ENCODE measurements around the gene ZC3H4.

ZC3H4 gene

GRCh38 chr19:47098608-47099007 is 15.0 kb downstream of the ZC3H4 start:
- H3K27ac ChIP-seq, result peak overlapping the region; percentile 86
- TF ChIP-seq ZFX (IDR thresholded peaks at IDR 0.05; ENCODE audit: borderline replicate concordance) (no peak), CTCF (IDR thresholded peaks at IDR 0.05) (no peak)

DNA sequence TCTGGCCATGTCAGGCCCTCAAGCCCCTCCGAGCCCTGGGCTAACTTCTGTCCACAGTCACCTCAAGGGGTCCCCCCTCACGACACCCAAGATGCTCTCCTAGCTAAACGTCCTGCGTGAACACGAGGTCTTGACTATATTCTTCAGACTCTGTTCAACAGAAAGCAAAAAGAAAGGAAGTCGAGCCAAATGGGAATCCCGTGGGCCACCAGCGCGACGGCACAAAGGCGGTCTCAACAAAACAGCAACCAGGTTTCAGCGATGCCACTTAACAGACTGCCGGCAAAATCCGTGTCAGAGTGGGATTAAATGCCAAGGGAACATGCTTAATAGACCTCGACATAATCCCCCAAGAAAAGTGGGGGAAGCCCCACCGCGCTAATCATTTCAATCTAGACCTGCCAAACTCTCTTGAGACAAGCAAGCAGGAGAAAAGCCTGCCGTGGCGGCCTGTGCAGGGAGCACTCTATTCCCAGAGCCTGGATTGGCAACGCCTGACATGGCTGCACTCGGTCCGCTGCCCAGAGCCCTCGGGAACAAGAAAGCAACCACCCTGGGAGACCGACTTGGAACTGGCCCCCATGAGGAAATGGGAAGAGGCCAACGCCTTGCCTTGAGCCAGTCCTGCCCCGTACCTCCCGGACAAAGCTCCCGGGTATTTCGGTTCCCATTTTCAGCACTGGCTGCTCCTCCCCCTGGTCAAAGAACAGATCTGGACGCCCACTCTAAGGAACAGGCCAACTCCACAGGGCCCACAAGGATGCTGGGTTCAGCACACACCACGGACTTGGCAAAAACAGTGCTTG is 16.0 kb downstream of the ZC3H4 start:
- TF ChIP-seq CTCF (IDR thresholded peaks at IDR 0.05) (no peak), ZFX (IDR thresholded peaks at IDR 0.05; ENCODE audit: borderline replicate concordance) (no peak)
- peak overlapping the region; percentile 86 for H3K27ac ChIP-seq

DNA sequence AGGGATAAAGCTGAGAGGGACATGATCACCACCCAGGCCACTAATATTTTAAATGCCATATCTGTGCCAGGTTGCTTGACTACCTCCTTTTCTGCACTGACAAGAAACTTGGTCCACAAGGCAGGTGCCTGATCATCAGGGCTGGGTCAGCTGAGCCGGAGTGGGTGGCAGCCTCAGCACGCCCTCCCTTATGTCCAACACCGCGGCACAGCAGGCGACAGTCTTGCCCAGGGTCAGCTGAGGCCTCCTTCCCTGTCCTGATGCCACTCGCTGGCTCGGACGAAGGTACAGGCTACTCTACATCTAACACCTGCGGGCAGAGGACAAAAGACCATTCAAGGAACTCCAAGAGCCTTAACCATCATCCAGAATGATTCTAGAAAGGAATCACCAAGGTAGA is 16.9 kb downstream of the ZC3H4 start:
- TF ChIP-seq CTCF (IDR thresholded peaks at IDR 0.05) (no peak), ZFX (IDR thresholded peaks at IDR 0.05; ENCODE audit: borderline replicate concordance) (no peak)
- H3K27ac ChIP-seq, result peak overlapping the region; percentile 86

DNA sequence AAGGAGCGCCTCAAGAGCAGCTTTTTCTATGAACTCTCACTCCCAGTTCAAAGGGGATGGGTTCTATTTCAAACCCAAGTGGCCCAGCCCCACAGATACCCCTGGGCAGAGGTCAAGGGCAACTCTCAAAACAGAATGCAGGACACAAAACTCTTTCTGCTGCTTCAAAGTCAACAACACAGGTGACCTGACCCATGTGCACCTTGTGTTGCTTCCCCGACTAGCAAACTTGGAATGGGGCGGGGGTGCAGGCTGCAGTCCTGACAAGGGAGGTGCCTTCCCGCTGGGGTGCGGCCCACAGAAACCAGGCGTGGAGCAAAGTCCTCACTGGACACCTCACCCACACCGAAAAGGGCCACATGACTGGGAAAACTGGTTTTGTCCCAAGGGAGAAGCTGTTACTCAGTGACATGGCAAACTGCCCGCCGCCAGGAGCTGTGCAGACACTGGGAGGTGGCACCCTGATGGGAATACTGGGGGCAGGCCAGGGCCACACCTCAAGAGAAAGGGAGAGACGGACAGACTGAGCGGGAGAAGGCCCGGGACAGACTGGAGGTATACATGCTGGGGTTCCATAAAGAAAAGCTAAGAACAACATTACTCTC is 17.4 kb downstream of the ZC3H4 start:
- peak overlapping the region; percentile 86 for H3K27ac ChIP-seq
- TF ChIP-seq CTCF (IDR thresholded peaks at IDR 0.05), result no peak
- no peak for TF ChIP-seq ZFX (IDR thresholded peaks at IDR 0.05; ENCODE audit: borderline replicate concordance)

DNA sequence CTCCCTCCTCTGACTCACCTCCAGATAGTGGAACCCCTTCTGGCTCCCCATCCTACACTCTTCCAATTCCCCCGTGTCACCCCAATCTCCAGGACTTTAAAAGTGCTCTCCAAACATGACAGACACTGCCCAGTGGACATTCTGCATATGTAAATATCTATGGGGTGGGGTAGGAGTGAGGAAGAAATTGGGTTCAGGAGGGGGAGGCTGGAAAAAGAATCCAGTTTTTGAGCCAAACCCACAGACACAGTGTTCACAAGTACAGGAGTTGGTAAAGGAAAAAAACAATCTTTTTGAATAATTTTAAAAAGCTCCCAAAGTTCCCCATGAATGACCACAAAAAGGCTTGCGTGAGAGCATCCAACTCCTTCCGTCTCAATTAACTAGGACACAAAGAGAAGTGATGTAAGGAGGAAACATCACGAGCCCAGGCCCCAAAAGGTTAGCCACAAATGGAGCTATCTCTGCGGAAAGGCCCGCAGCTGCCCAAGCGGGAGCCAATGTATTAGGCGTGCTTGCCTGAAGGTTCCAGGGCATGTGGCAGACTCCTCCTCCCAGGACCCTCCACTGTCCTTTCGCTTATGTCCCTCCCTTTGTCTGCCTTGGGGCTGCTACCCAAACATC is 18.0 kb downstream of the ZC3H4 start:
- H3K27ac ChIP-seq, result peak overlapping the region; percentile 86
- no peak for TF ChIP-seq ZFX (IDR thresholded peaks at IDR 0.05; ENCODE audit: borderline replicate concordance)
- no peak for TF ChIP-seq CTCF (IDR thresholded peaks at IDR 0.05)

DNA sequence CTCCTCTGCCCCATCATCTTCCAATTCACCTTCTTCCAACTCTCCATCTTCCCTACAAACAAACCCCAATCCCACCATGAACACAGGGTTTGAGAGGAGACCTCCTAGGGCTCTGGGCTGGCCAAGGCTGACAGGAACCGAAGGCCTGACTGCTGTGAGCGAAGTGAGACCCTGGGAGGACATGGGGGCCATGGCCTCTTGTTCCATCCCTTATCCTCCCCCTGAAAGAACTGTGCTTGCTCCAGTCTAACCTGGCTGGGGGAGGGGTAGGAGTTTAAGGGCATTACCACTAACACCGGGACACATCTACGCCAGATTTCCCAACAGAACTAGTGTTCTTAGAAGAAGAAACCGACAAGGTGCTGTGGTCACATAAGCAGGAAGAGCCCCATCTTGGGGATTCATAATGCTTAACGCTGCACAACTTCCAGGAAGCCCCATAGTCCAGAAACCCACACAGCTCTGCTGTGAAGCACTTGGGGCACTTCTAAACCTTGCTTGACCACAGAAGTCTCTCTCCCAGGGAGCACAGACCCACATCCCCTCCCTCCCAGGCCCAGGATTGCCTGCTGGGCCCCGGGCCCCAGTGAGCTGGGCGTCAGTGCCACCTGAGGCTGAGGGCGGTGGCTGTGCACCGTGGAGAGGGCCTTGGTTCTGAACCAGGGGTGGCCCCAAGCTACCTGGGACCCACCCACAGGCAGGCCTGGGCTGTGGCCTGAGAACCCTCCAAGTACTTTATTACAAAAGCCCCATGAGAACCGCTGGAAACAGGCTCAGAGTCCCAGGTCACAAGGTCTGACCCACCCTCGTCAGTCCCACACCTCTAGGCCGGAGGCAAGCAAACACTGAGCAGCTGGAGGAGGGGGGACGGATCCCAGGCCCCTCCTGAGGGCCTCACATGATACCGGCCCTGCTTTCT is 18.8 kb downstream of the ZC3H4 start:
- no peak for TF ChIP-seq CTCF (IDR thresholded peaks at IDR 0.05)
- no peak for TF ChIP-seq ZFX (IDR thresholded peaks at IDR 0.05; ENCODE audit: borderline replicate concordance)
- peak overlapping the region; percentile 86 for H3K27ac ChIP-seq

All from 22Rv1 (cell line).